GM21447 (cell line): ENCODE results near the gene NEUROG1.
"Not testable (repeated sequence)": the region's sequence is repeated elsewhere in the genome, so short reads cannot be mapped to it uniquely, and the experiment has no call there.

Experiments
- ATAC-seq: cut with Tn5 transposase; IDR thresholded peaks from one replicate; pipeline ENCODE4 v1.9.1; 2021; ENCODE audit not compliant: unreplicated experiment

The NEUROG1 gene

GRCh38 chr5:135537745-135538144 lies 2.0 kb upstream of the NEUROG1 start:
- ATAC-seq: no peak

DNA sequence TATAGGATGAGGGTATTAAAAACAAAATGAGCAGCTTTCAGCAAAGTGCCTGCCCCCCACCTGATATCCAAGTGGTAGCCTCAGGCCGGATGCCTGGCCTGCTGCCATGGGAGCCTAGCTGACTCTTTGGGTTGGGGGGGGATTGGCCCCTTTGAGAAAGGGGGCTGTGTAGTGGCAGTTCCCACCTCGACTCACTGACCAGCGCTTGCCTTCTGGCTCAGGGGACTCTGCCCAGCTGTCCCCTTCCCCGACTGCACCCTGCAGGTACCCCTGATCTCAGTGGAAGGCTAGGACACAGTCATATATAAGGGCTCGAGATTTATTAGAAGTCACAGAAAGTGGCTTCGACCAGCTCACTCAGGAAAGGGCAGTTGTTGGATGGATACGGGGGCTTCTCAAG lies 1.5 kb upstream of the NEUROG1 start:
- no peak for ATAC-seq

DNA sequence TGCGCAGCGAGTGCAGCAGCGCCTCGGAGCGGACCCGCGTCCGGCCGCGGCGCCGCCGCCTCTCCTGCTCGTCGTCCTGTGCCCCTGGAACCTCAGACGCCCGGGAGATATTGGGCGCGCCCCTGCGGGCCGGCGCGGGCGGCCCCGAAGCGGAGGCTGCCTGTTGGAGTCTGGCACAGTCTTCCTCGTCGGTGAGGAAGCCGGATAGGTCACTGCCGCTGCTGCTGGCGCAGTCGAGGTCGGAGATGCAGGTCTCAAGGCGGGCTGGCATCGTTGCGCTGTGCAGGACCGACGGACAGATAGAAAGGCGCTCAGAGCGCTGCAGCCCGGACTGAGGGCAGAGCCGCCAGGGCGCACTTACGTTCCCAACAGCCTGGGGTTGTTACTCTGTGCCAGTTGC lies 344 bp downstream of the NEUROG1 start:
- ATAC-seq: no peak

DNA sequence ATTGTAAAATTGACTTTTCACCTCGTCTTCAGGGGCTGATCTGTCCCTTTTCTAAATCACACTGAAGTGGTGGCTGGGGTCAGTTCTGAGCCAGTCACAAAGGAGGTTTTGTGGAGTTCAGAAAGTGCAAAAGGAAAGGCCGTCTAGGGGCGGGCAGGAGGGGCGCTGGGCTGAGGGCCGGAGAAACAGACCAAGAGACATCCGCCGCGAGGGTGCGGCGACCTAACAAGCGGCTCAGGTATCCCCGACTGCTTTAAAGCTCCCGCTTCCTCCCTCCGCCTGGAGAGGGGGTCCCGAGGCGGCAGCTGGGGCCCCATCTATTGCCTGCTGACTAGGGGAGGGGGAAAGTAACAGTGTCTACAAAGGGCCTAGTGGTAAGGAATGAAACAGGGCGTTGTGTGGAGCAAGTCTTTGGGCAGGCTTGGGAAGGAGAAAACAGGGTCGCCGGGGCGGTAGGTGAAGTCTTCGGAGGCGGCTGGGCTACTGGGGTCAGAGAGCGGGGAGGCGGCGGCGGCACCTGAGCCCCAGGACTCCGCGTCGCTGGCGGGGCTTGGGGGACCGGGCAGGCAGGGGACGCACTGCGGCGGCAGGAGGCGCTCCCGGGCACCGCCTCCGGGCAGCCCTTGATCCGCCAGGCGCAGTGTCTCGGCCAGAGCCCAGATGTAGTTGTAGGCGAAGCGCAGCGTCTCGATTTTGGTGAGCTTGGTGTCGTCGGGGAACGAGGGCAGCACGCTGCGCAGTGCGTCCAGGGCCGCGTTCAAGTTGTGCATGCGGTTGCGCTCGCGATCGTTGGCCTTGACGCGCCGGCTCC lies 950 bp downstream of the NEUROG1 start:
- no peak for ATAC-seq

DNA sequence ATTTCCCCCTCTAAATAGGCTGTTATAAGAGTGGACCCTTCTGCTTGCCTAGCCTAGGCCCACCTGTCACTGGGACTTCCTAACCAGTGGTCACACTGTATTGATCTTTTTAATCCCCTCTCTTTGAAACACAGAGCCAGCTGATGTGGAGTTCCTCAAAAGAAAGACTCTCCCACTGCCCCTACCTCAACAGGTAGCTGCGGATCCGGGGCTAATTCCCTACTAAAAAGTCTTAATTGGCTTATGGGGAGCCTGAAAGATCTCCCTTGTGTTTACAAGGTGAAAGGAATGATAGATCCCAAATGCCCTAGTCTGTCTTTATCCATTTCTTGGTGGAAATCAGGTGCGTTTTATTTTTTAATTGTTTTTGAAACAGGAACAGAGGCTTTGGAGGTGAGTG lies 2.0 kb downstream of the NEUROG1 start:
- ATAC-seq: no peak

- ATAC-seq: no peak
Measured at GRCh38 chr5:135533334-135533733, 2.4 kb downstream of the NEUROG1 start.

DNA sequence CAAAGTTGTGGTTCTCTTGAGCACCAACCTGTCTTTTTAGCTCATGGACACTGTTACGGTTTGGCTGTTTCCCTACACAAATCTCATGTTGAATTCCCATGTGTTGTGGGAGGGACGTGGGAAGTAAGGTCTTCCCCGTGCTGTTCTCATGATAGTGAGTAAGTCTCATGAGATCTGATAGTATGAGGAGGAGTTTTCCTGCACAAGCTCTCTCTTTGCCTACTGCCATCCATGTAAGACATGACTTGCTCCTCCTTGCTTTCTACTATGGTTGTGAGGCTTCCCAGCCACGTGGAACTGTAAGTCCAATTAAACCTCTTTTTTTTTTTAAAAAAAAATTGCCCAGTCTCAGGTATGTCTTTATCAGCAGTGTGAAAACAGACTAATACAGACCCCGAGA lies 6.2 kb downstream of the NEUROG1 start:
- not testable (repeated sequence) for ATAC-seq

DNA sequence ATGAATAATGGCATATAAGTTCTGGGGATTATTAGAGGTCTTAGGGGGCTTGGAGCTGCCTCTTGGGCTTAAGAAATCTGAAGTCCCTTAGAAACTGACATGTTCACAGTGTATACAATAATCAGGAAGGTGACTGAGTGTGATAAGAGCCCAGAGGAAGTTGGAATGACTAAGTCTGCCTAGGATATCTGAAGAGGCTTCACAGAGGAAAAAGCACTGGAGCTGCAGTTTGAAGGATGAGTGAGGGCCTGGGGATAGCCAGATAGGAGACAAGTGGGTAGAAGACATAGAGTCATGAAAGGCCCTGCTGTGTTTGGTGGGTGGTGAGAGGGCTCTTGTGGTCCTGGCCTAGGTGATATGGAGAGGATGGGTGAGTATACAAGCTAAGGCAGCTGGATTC lies 8.8 kb downstream of the NEUROG1 start:
- ATAC-seq: no peak

DNA sequence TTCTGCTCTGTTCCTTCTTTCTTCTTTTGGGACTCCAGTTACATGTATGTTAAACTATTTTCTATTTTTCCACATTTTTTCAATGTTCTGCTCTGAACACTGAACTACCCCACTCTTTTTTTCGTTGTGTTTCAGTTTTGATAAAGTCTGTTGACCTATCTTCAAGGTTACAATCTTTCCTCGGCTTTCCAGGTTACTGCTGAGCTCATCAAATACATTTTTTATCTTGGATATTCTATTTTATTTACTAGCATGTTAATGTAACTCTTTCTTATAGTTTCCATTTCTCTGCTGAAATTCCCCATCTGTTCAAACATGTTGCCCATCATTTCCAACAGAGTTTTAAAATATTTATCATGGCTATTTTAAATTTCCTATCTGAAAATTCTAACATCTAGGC lies 13.8 kb downstream of the NEUROG1 start:
- no peak for ATAC-seq

DNA sequence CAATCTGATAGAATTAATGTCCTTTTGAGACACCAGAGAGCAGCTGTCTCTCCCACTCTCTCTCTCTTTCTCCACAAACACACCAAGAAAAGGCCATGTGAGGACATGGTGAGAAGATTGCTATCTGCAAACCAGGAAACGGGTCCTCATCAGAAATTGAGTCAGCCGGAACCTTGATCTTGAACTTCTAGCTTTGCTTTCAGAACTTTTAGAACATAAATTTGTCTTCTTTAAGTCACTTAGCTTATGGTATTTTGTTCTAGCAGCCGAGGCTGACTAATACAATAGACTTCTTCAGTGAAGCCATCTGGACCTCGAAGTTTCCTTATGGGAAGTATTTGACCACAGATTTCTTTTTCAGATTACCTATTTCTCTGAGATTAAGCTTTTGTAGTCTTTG lies 18.1 kb downstream of the NEUROG1 start:
- no peak for ATAC-seq

DNA sequence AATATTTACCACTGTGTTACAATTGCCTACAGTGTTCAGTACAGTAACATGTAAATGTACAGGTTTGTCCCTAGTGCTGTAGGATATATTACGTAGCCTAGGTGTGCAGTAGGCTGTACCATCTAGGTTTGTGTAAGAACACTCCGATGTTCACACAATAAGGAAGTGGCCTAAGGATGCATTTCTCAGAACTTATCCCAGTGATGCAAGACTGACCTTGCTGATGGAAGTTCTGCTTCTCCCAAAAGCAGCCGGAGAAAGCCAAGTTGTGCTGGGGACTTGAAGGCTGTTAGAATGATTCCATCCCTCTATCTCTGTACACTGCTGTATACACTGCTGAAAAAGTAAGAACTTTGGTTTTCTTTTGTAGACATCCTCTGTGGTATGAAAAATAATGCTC lies 21.6 kb downstream of the NEUROG1 start:
- no peak for ATAC-seq

DNA sequence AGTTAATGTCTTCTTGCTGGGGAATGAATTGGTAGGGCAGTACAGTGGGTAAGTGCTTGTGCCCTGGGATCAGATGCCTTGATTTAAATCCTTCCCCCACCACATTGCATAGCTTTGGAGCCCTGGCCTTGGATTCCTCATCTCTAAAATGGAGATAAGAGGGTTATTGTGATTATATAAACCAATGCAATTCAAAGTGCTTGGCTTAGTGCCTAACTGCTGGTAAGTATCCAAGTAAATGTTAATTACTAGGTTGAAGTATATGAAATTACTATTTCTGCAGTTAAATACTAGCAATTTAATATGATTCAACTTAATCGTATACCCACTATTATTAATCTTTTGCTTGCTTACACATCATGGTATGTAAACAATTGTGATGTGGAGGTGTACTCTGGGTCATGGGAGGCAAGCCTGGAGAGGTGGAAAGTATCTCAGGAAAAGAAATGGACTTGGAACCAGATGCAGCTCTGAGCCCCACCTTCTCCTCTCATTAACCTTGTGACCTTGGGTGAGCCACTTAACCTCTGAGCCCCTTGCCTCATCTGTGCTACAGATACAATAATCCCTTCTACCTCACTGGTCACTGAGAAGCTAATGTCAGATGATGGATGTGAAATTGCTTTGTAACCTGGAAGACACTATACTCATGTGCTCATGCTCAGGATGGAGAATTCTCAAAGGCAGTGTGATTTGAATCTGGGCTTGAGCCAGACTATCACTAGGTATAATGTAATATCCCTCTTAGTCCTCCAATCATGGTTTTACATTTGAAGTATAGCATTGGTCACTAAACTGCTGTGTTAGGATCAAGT lies 23.8 kb downstream of the NEUROG1 start:
- no peak for ATAC-seq

DNA sequence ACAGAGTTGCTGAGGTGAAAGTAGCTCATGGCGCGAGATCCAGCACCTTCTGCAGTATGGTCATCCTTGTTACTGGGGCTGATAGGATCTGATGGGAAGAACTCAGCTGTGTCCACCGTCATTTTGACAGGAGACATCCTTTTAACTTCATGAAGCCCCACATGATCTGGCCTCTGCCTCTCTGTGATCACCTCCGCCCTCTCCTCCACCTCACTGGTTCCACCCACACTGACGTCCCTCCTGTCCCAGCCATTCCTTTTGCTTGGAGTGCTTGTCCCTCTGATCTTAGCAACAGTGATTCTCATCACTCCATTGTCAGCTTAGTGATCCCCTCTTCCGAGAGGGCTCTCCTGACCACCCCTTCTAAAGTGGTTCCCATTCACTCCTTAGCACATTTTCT lies 25.8 kb downstream of the NEUROG1 start:
- ATAC-seq: no peak

- ATAC-seq: no peak
Measured at GRCh38 chr5:135508496-135509005, 27.2 kb downstream of the NEUROG1 start.

DNA sequence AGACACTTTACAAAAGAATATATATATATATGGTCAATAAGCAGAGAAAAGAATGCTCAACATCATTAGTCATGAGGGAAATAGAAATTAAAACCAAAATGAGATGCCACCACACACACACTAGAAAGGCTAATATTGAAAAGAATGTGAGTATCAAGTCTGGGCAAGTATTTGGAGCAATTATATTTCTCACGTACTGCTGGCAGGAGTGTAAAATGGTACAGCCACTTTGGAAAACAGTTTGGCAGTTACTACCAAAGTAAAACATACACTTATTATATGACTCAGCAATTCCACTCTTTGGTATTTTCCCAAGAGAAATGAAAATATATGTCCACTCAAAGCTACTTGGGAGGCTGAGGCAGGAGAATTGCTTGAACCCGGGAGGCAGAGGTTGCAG lies 29.8 kb downstream of the NEUROG1 start:
- ATAC-seq: no peak

DNA sequence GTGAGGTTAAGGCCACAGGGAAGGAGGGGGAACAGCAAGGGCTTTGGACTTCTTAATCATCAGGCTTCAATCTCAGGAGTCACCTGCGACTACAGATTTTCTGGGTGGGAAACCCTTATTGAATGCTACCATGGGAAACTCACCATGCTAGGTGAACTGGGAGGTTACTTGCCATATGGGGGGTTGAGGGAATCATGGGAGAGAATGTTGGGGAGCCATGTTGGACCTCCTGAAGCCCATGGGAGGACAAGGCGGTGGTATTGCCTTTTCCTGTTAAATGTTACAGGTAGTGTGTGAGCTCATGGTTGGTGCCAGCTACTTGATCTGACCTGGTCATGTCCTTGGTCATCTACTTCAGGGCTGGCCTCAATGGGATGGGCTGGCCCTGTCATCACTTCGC lies 31.4 kb downstream of the NEUROG1 start:
- no peak for ATAC-seq

- no peak for ATAC-seq
Measured at GRCh38 chr5:135503871-135504270, 31.9 kb downstream of the NEUROG1 start.

- ATAC-seq: no peak
Measured at GRCh38 chr5:135502836-135503520, 32.8 kb downstream of the NEUROG1 start.

GRCh38 chr5:135501965-135502364 lies 33.8 kb downstream of the NEUROG1 start:
- ATAC-seq: no peak

GRCh38 chr5:135498637-135498995 lies 37.1 kb downstream of the NEUROG1 start:
- no peak for ATAC-seq

DNA sequence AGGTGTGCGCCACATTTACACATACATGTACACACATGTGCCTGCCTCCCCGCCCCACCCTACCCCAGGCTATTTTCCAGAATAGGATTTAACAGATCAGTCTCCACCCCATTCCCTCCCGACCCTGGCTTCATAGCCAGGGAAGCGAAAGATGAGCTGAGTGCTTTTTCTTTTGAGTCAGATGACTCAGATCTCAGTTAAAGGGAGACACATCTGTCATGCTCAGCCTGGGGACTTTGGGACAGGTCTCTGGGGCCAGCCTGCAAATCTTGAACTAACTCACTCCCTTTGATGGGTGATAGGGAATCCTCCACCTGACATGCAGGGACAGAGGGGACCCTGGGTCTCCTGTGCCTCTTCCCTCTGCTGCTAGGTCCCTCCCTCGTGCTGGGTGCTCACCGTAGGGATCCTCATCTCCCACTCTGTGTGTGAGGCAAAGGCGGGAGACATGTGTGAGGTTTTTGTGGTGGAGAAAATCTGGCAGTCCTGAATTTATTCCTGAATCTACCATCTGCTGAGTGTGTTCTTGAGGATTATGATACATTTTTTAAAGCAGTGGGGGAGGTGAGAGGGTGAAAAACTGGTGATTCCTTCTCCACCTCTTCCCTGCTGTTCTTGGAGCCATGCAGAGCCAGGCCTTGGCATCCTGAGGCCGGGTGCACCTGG lies 37.7 kb downstream of the NEUROG1 start:
- no peak for ATAC-seq
